HUES6 (cell line): ENCODE measurements around the gene EBI3.
A peak's percentile ranks its signal among the peaks of the same experiment; 100 is the strongest.
"Not testable (repeated sequence)": the region's sequence is repeated elsewhere in the genome, so short reads cannot be mapped to it uniquely, and the experiment has no call there.

Experiments used
- H3K27ac ChIP-seq: 2 replicates; pipeline ENCODE4 v1.7.0; 2013; ENCODE audit warnings: low read depth, mild to moderate bottlenecking, low read length, inconsistent platforms
- H3K27me3 ChIP-seq: 2 replicates; pipeline ENCODE4 v1.6.1; 2013; ENCODE audit warnings: low read length; ENCODE audit not compliant: control insufficient read depth, insufficient read depth
- H3K36me3 ChIP-seq: 2 replicates; pipeline ENCODE4 v1.6.1; 2013; ENCODE audit warnings: low read length; ENCODE audit not compliant: control insufficient read depth, insufficient read depth
- H3K4me1 ChIP-seq: 2 replicates; pipeline ENCODE4 v1.6.1; 2013; ENCODE audit warnings: low read length; ENCODE audit not compliant: control insufficient read depth, insufficient read depth
- H3K4me3 ChIP-seq: 2 replicates; pipeline ENCODE4 v1.5.1; 2013; ENCODE audit warnings: low read depth, low read length
- H3K9ac ChIP-seq: one replicate; pipeline ENCODE4 v1.6.1; 2013; ENCODE audit warnings: mild to moderate bottlenecking, low read length
- H3K9me3 ChIP-seq: 2 replicates; pipeline ENCODE4 v1.6.1; 2013; ENCODE audit warnings: low read depth, low read length; ENCODE audit not compliant: control insufficient read depth, insufficient read depth

The EBI3 gene

GRCh38 chr19:4225885-4226284 lies 3.4 kb upstream of the EBI3 start:
- Histone ChIP-seq H3K27ac (no peak overlapping the region), H3K27me3 (peaks cover 11% of the 10 kb centered on the region), H3K36me3 (no peaks in the 10 kb centered on the region), H3K4me1 (peaks cover 9% of the 10 kb centered on the region), H3K9me3 (no peaks in the 10 kb centered on the region), H3K4me3 (no peak overlapping the region), H3K9ac (no peak overlapping the region)

DNA sequence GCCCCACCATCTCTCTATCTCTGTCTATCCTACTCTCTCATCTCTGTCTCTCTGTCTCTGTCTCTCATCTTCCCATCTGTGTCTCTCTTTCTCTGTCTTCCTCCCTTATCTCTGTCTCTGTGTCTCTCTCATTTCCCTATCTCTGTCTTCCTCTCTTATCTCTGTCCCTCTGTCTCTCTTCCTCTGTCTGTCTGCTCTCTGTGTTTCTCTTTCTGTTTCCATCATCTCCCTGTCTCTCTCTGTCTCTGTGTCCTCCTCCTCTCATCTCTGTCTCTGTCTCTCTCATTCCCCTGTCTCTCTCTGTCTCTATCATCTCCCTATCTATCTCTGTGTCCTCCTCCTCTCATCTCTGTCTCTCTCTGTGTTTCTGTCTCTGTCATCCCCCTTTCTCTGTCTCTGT lies 1.6 kb upstream of the EBI3 start:
- Histone ChIP-seq H3K27me3 (peaks cover 11% of the 10 kb centered on the region), H3K27ac (no peak overlapping the region), H3K4me3 (no peak overlapping the region)

DNA sequence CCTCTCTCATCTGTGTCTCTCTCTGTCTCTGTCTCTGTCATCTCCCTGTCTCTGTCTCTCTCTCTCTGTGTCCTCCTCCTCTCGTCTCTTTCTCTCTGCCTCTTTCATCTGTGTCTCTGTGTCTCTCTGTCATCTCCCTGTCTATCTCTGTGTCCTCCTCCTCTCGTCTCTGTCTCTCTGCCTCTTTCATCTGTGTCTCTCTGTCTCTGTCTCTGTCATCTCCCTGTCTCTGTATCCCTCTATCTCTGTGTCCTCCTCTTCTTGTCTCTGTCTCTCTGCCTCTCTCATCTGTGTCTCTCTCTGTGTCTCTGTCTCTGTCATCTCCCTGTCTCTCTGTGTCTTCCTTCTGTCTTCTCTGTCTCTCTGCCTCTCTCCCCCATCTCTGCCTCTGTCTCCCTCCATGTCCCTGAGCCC lies 551 bp upstream of the EBI3 start:
- Histone ChIP-seq H3K4me1 (peaks cover 9% of the 10 kb centered on the region), H3K9ac (no peak overlapping the region), H3K4me3 (peak overlapping the region; percentile 32; the same call in 1 of the 2 replicates), H3K27me3 (peaks cover 11% of the 10 kb centered on the region), H3K36me3 (no peaks in the 10 kb centered on the region), H3K9me3 (no peaks in the 10 kb centered on the region), H3K27ac (no peak overlapping the region)

More for the DNA sequence above, 1.6 kb upstream of the EBI3 start:
- Histone ChIP-seq H3K9ac (no peak overlapping the region), H3K36me3 (no peaks in the 10 kb centered on the region), H3K4me1 (peaks cover 9% of the 10 kb centered on the region), H3K9me3 (no peaks in the 10 kb centered on the region)

DNA sequence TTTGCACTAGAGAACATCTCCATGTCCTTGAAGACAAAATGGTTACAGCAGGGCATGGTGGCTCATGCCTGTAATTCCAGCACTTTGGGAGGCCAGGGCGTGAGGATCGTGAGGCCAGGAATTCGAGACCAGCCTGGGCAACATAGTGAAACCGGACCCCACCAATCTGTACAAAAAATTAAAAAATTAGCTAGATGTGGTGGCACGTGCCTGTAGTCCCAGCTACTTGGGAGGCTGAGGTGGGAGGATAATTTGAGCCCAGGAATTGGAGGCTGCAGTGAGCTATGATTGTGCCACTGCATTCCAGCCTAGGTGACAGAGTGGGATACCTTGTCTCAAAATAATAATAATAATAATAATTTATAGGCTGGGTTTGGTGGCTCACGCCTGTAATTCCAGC lies 914 bp downstream of the EBI3 start:
- H3K27me3 ChIP-seq, result peaks cover 11% of the 10 kb centered on the region
- H3K4me1 ChIP-seq, result not testable (repeated sequence)

GRCh38 chr19:4231521-4231920 lies 2.2 kb downstream of the EBI3 start:
- H3K27ac ChIP-seq, result not testable (repeated sequence)

More for the DNA sequence above, 914 bp downstream of the EBI3 start:
- not testable (repeated sequence) for H3K36me3 ChIP-seq, H3K27ac ChIP-seq, H3K4me3 ChIP-seq, H3K9ac ChIP-seq, H3K9me3 ChIP-seq

DNA sequence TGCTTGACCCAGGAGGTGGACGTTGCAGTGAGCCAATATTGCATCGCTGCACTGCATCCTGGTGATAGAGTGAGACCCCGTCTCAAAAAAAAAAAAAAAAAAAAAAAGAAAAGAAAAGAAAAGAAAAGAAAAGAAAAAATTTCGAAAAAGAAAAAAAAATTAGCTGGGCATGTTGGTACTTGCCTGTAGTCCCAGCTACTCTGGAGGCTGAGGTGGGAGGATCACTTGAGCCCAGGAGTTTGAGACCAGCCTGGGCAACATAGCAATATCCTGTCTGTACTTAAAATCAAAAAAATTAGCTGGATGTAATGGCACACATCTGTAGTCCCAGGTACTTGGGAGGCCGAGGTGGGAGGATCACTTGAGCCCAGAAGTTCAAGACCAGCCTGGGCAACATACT lies 2.8 kb downstream of the EBI3 start:
- not testable (repeated sequence) for H3K27ac ChIP-seq, H3K4me1 ChIP-seq, H3K9ac ChIP-seq, H3K36me3 ChIP-seq, H3K4me3 ChIP-seq, H3K9me3 ChIP-seq
- H3K27me3 ChIP-seq, result peaks cover 11% of the 10 kb centered on the region

More at GRCh38 chr19:4231521-4231920, 2.2 kb downstream of the EBI3 start:
- not testable (repeated sequence) for H3K36me3 ChIP-seq, H3K9me3 ChIP-seq, H3K4me1 ChIP-seq, H3K9ac ChIP-seq, H3K4me3 ChIP-seq
- H3K27me3 ChIP-seq, result peaks cover 11% of the 10 kb centered on the region

DNA sequence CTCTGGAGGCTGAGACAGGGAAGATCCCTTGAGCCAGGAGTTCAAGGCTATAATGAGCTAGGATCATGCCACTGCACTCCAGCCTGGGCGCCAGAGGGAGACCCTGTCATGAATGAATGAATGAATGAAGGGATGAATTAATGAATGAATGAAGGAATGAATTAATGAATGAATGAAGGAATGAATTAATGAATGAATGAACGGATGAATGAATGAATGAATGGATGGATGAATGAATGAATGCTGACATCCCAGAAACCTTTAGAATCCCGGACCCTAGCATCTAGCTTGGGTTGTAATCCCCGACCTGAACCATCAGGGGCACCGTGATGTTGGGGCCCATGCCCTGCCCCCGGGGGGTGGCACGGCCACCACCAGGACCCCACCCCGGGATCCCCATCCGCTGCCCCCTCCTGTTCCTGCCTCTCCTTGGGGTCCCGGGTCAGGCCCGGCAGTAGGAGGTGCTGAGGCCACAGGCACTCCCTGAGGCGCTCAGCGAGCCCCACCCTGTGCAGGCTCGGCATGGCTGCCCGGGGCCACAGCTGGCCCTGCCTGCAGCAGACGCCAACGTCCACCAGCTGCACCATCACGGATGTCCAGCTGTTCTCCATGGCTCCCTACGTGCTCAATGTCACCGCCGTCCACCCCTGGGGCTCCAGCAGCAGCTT lies 3.4 kb downstream of the EBI3 start:
- Histone ChIP-seq H3K4me3 (no peak overlapping the region), H3K9ac (no peak overlapping the region), H3K27ac (no peak overlapping the region), H3K36me3 (no peaks in the 10 kb centered on the region), H3K27me3 (peaks cover 11% of the 10 kb centered on the region), H3K9me3 (no peaks in the 10 kb centered on the region), H3K4me1 (peaks cover 9% of the 10 kb centered on the region)

GRCh38 chr19:4233282-4233853 lies 4.0 kb downstream of the EBI3 start:
- peaks cover 6% of the 10 kb centered on the region for H3K27me3 ChIP-seq
- no peak overlapping the region for H3K9ac ChIP-seq
- no peaks in the 10 kb centered on the region for H3K9me3 ChIP-seq
- no peak overlapping the region for H3K27ac ChIP-seq
- no peaks in the 10 kb centered on the region for H3K36me3 ChIP-seq
- peaks cover 9% of the 10 kb centered on the region for H3K4me1 ChIP-seq
- no peak overlapping the region for H3K4me3 ChIP-seq

DNA sequence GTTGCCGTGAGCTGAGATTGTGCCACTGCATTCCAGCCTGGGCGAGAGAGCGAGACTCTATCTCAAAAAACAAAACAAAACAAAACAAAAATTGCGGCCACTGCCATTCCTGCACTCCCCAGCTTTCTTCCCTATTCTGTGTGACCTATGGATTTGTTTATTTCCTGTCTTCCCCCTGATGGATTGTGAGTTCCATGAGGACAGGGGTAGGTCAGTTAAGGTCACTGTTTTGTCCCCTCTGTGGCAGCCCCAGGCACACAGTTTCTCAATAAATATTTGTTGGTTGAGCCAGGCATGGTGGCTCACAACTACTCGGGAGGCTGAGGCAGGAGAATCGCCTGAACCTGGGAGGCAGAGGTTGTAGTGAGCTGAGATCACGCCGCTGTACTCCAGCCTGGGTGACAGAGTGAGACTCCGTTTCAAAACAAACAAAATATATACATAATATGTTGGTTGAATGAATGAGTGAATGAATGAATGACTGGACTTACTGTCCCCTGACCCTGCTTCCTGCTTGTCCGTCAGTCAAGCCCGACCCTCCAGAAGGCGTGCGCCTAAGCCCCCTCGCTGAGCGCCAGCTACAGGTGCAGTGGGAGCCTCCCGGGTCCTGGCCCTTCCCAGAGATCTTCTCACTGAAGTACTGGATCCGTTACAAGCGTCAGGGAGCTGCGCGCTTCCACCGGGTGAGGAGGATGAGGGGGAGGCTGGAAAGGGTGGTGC lies 5.0 kb downstream of the EBI3 start:
- Histone ChIP-seq H3K4me3 (no peak overlapping the region), H3K36me3 (no peaks in the 10 kb centered on the region), H3K4me1 (peaks cover 4% of the 10 kb centered on the region), H3K9me3 (no peaks in the 10 kb centered on the region), H3K27me3 (no peaks in the 10 kb centered on the region), H3K9ac (no peak overlapping the region), H3K27ac (no peak overlapping the region)

- H3K27me3 ChIP-seq, result no peaks in the 10 kb centered on the region
- H3K4me1 ChIP-seq, result no peaks in the 10 kb centered on the region
- no peak overlapping the region for H3K9ac ChIP-seq
- no peaks in the 10 kb centered on the region for H3K9me3 ChIP-seq
- no peak overlapping the region for H3K27ac ChIP-seq
- no peak overlapping the region for H3K4me3 ChIP-seq
- H3K36me3 ChIP-seq, result no peaks in the 10 kb centered on the region
These were observed 5.5 kb downstream of the EBI3 start for GRCh38 chr19:4234862-4235201.

- H3K27ac ChIP-seq, H3K4me1 ChIP-seq, H3K36me3 ChIP-seq, H3K9me3 ChIP-seq, H3K4me3 ChIP-seq, H3K27me3 ChIP-seq, H3K9ac ChIP-seq: not testable (repeated sequence)
These were observed 8.2 kb downstream of the EBI3 start for GRCh38 chr19:4237510-4237909.
